Measurements from ENCODE around the gene SNX12. TPM values are rescaled to one million over a fixed set of nuclear protein-coding genes. Genes with fewer than 3 reads are reported as not detected.
"Not testable (repeated sequence)": the region's sequence is repeated elsewhere in the genome, so short reads cannot be mapped to it uniquely, and the experiment has no call there.

The SNX12 gene
- total RNA-seq, 1 donor from 2014 or later: 82.4 TPM

DNA sequence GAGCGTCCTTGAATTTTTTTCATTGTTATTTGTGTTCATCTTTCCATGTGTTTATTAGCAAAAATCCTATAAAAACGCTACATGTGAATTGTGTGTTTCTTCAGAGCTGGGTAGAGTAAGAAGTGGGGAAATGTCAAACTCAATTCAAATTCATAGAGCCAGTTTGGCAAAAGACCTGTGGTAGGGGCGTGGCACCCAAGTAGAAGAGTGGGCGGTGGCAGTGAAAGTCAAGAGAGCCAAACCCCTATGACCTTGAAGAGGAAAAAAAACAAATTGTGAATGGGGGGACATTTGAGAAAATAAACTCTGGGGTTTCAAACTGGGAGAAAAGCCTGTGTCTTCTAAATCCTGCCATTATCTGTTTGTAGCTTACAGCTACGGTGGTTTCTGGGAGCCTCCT is 23.1 kb upstream of the SNX12 start:
- no peak for DNase-seq (ENCODE audit: low spot score)

DNA sequence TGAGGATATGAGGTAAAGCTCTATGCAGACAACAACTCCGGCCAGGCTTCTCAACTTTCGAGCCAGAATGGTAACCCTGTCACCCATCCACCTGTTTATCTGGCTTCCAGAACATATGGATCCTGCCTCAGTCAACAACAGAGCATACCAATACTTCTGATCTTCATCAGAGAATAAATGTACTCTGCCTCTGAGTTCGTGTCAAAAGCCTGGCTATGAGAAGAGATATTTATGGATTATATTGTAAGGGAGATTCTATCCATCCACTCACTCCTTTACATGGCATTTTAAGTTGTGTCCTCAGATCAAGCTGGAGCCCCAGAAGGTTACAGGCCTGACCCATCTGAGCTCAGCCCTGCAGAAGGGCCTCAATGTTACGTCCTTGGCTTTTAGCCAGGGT is 17.8 kb upstream of the SNX12 start:
- no peak for DNase-seq (ENCODE audit: low spot score)

DNA sequence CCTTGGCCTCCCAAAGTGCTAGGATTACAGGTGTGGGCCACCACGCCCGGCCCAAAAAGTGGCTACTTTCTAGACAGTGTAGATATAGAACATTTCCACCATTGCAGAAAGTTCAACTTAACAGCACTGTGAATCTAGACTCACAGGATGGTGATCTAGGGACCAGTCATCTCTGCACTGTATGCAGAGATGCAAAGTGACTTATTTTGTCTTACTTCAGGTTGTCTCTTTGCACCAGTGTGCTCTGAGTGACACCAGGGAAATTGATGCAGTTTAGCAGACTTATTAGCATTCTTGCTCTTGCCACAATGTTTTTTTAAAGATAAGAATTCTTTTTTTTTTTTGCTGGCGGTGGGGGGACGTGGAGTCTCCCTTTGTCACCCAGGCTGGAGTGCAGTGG is 14.7 kb upstream of the SNX12 start:
- DNase-seq (ENCODE audit: low spot score): no peak

- no peak for DNase-seq (ENCODE audit: low spot score)
These were observed 14.1 kb upstream of the SNX12 start for GRCh38 chrX:71082124-71082647.

- DNase-seq (ENCODE audit: low spot score): no peak
These were observed 13.4 kb upstream of the SNX12 start for GRCh38 chrX:71081330-71082123.

- DNase-seq (ENCODE audit: low spot score): no peak
These were observed 2.4 kb upstream of the SNX12 start for GRCh38 chrX:71070531-71070930.

- DNase-seq (ENCODE audit: low spot score): no peak
These were observed 456 bp downstream of the SNX12 start for GRCh38 chrX:71067712-71068043.

GRCh38 chrX:71067089-71067488 is 1.0 kb downstream of the SNX12 start:
- no peak for DNase-seq (ENCODE audit: low spot score)

GRCh38 chrX:71060127-71060526 is 8.0 kb downstream of the SNX12 start:
- DNase-seq (ENCODE audit: low spot score): no peak

DNA sequence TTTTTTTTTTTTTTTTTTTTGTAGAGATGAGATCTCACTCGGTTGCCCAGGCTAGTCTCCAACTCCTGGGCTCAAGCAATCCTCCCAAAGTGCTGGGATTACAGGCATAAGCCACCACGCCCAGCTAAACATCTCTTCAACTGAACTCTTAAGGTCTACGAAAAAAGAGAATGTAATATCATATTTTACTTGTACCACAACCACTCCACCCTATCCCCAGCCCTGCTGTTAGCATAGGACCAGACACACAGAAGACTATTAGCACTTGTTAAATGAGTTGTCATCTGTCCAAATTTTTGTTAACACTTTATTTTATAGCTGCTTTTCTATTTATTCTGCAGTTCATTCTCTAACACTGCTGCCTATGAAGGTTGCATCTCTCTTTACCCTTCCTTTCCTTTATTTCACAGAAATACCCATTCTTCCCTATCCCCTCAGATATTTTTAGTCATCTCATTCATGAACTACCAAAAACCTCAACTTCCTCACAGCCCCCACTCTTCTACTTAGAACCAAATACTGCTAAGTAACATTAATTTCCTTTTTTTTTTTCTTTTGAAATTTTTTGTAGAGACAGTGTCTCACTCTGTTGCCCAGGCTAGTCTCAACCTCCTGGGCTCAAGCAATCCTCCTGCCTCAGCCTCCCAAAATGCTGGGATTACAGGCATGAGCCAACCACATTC is 10.1 kb downstream of the SNX12 start:
- DNase-seq (ENCODE audit: low spot score): no peak

GRCh38 chrX:71056867-71057266 is 11.3 kb downstream of the SNX12 start:
- no peak for DNase-seq (ENCODE audit: low spot score)

DNA sequence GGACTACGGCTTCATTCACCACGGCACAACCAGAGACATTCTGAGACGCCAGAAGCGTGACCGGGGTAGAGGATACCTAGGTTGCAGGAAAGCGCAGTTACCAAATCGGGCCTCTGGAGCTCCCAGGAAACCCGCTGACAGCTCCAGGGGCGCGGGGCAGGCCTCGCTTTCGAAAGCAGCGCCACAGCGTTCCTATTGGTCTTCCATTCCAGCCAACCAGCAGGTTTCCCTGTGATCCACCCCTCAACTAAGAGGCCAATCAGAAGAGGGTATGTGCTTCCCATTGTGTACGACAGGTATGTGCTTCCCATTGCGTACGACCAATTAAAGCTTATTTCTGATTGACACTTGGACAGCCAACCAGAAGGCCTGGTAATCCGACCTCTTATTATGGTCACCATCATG is 14.9 kb downstream of the SNX12 start:
- DNase-seq (ENCODE audit: low spot score): no peak

GRCh38 chrX:71052721-71053120 is 15.4 kb downstream of the SNX12 start:
- DNase-seq (ENCODE audit: low spot score): no peak

DNA sequence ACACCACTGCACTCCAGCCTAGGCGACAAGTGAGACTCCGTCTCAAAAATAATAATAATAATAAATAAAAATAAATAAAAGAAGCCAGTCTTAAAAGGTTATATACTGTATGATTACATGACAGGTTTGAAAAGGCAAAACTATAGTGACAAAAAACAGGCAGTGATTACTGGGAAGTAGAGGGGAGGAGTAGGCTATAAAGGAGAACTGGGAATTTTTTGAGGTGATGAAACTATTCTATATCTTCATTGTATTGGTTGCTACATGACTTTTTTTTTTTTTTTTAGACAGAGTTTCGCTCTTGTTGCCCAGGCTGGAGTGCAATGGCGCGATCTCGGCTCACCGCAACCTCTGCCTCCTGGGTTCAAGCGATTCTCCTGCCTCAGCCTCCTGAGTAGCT is 20.2 kb downstream of the SNX12 start:
- DNase-seq (ENCODE audit: low spot score): not testable (repeated sequence)

- DNase-seq (ENCODE audit: low spot score): no peak
These were observed 50.7 kb downstream of the SNX12 start for GRCh38 chrX:71017396-71017939.

Other genes starting within 250 kb of the SNX12 start
- gene TEX11, start 159.6 kb downstream of the SNX12 start, total RNA-seq: not detected
- 0.21 TPM for gene SLC7A3, start 137.2 kb downstream of the SNX12 start, total RNA-seq
- 18.9 TPM for gene FOXO4, start 27.5 kb upstream of the SNX12 start, total RNA-seq
- gene CXorf65, start 38.4 kb upstream of the SNX12 start, total RNA-seq: not detected
- gene IL2RG, start 43.2 kb upstream of the SNX12 start, total RNA-seq: 5.6 TPM
- gene MED12, start 50.3 kb upstream of the SNX12 start, total RNA-seq: 71.4 TPM
- 1.9 TPM for gene NLGN3, start 76.5 kb upstream of the SNX12 start, total RNA-seq
- 4.1 TPM for gene GJB1, start 154.9 kb upstream of the SNX12 start, total RNA-seq
- gene ZMYM3, start 185.8 kb upstream of the SNX12 start, total RNA-seq: 28.9 TPM
- gene NONO, start 215.3 kb upstream of the SNX12 start, total RNA-seq: 308 TPM
- gene ITGB1BP2, start 233.4 kb upstream of the SNX12 start, total RNA-seq: 8.9 TPM

All from ureter (tissue), 1 donor.